ENCODE measurements around the gene HDAC7. TPM values are rescaled to one million over a fixed set of nuclear protein-coding genes. Genes with fewer than 3 reads are reported as not detected.

The HDAC7 gene
- total and polyA plus RNA-seq, 12 donors: 26.9 to 75.6 (median 40.3) TPM

DNA sequence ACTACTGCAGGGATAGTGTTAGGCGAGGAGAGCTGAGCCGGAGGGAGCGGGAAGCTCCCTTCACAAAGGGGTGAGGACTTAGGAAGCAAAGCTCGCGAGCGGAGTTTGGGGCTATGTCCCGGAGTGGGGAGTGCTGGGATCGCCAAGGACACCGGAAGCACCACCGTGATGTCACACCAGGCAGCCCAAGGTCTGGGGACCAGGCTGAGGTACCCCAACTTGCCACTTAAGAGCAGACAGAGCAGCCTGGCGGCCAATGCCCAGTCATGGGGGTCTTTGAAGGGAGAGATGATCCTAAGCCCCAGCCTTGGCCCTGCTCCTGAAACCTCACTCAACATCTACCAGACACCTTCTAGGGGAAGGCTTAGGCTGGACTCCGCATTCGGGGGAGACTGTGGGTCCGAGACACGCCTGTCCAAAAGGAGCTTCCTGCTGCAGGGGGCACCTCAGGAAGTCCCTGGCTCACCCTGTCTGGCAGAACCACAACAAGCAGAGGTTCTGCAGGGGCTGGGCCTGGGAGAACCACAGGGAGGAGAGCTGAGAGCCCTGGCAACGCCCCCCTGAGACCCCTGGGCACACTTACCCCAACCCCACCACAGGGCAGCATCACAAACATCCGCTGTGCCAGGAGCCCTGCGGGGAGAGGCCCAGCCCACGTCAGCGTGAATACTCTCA, 28.9 kb downstream of the HDAC7 start:
- Histone ChIP-seq H3K4me3 (no peak overlapping the region), H3K4me1 (peaks cover 0 to 20% (median 3%) of the 10 kb centered on the region in 9 donors), H3K36me3 (peaks cover 0 to 100% (median 97%) of the 10 kb centered on the region in 9 donors), H3K9me3 (no peaks in the 10 kb centered on the region), H3K27ac (peak overlapping the region in 1 of 10 donors; percentile 21), H3K27me3 (no peaks in the 10 kb centered on the region)
- no peak for ATAC-seq
- intact Hi-C loops (cut with DNase I): no loop called here
- DNase-seq: peak in 1 of 2 donors; percentile 4
- TF ChIP-seq CTCF (IDR thresholded peaks at IDR 0.05): no peak
- 92% methylated on average over 20 of the region's 20 CpGs for WGBS, 2 donors

DNA sequence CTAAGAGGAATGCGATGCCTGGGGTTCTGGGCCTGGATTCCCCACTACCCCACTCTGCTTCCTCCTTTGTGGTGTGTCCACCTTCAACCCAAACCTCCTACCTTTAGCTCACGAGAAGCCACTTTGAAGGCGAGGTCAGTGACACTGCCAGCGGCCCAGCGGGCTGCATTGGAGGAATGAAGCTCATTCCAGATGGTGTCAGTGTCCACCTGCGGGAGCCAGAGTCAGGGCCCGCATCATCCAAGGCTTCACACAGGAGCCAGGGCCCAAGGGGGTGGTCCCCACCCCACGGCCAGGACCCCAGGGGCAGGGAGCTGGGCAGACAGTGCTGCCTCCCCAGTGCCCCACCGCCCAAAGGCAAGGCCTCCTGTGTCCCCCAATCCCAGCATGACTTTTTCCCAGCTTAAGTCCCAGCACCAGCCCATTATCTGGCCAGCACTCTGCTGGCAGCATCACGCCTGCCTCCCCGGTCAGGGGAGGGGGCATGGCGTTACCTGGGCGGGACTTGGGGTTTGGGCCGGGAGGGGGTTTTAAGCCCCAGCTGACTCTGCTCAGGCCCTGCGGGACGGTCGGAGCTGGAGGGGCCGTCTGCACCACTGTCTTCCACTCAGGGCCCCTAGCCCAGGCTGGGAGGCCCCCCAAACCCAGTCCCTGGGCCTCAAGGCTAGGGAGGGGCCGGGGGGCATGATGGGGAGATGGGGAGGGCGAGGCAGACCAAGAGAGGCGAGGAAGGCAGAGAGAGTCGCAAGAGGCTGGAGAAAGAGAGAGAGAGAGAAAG, 29.8 kb downstream of the HDAC7 start:
- no peak overlapping the region for H3K27ac ChIP-seq
- peak in 1 of 2 donors; percentile 8 for DNase-seq
- no peak for TF ChIP-seq CTCF (IDR thresholded peaks at IDR 0.05)
- intact Hi-C loops (cut with DNase I): no loop called here
- peaks cover 0 to 20% (median 3%) of the 10 kb centered on the region in 9 donors for H3K4me1 ChIP-seq
- ATAC-seq: no peak
- H3K4me3 ChIP-seq: no peak overlapping the region
- H3K27me3 ChIP-seq: no peaks in the 10 kb centered on the region
- no peaks in the 10 kb centered on the region for H3K9me3 ChIP-seq
- H3K36me3 ChIP-seq: peaks cover 0 to 100% (median 96%) of the 10 kb centered on the region in 9 donors
- 91 to 92% methylated on average over 22 of the region's 22 CpGs for WGBS, 2 donors

DNA sequence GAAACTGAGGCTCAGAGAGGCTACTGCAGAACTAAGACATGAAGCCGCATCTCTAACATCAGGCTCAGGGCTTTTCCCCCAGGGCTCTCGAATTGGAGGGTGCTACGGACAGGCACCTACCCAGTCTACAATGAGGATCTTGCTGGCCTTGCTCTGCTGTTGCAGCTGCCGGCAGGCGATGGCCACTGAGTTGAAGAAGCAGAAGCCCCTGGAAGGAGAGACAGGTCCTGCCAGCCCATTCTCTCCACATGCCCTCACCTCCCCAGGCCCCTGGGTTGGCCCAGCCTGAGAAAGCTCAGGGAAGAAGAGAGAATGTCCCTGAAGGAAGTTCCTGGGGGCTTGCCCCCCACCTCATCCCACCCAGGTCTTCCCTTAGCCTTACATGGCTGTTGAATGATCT, 30.6 kb downstream of the HDAC7 start:
- no peak for ATAC-seq
- intact Hi-C loops (cut with DNase I): no loop called here
- Histone ChIP-seq H3K36me3 (peaks cover 0 to 100% (median 96%) of the 10 kb centered on the region in 9 donors), H3K9me3 (no peaks in the 10 kb centered on the region), H3K4me1 (peaks cover 0 to 27% (median 3%) of the 10 kb centered on the region in 9 donors), H3K4me3 (no peak overlapping the region), H3K27ac (no peak overlapping the region), H3K27me3 (no peaks in the 10 kb centered on the region)
- no peak for TF ChIP-seq CTCF (IDR thresholded peaks at IDR 0.05)
- DNase-seq: peak in 1 of 2 donors; percentile 6
- WGBS, 2 donors: 92 to 94% methylated on average over 5 of the region's 5 CpGs

GRCh38 chr12:47787596-47788319, 31.9 kb downstream of the HDAC7 start:
- WGBS, 2 donors: 80 to 81% methylated on average over 14 of the region's 14 CpGs
- peak in 1 of 2 donors; percentile 3 for DNase-seq
- intact Hi-C loops (cut with DNase I): no loop called here

More at GRCh38 chr12:47787596-47788319, 31.9 kb downstream of the HDAC7 start:
- H3K4me3 ChIP-seq: no peak overlapping the region
- TF ChIP-seq CTCF (IDR thresholded peaks at IDR 0.05): no peak
- no peak overlapping the region for H3K27ac ChIP-seq
- H3K27me3 ChIP-seq: no peaks in the 10 kb centered on the region
- no peak for ATAC-seq
- H3K9me3 ChIP-seq: no peaks in the 10 kb centered on the region
- H3K4me1 ChIP-seq: peaks cover 0 to 28% (median 3%) of the 10 kb centered on the region in 9 donors
- H3K36me3 ChIP-seq: peaks cover 0 to 100% (median 86%) of the 10 kb centered on the region in 9 donors
